HS-5 (cell line): ENCODE data around the gene GPR65.

ENCODE experiments used
- DNase-seq: peaks from one replicate; pipeline ENCODE4 v3.0.0-alpha.2; 2012; ENCODE audit warnings: low read depth

The GPR65 gene

GRCh38 chr14:88005050-88005481 lies at the start of gene GPR65:
Gene GPR65 (plus strand): TSS chr14:88005135. CDS start chr14:88010848, 5,713 bp downstream.
- no peak for DNase-seq

DNA sequence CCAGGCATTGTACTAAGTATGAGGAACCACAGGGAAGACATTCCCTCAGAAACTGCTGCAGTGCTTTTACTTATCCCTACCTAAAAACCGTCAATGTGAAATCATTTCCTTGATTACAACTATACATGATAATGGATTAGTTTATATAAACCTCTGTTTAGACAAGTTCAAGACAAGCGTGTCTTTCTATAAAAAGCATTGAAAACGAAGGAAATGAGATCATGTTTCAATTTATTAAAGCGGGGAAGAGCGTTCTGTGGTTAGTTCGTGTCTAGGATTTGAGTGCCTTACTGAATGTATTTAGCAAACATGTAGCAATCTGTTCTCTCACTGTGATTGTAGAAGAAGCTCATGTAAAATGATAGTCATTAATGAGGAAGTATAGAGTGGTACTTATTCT lies 49.4 kb upstream of the GPR65 start:
- DNase-seq: no peak

DNA sequence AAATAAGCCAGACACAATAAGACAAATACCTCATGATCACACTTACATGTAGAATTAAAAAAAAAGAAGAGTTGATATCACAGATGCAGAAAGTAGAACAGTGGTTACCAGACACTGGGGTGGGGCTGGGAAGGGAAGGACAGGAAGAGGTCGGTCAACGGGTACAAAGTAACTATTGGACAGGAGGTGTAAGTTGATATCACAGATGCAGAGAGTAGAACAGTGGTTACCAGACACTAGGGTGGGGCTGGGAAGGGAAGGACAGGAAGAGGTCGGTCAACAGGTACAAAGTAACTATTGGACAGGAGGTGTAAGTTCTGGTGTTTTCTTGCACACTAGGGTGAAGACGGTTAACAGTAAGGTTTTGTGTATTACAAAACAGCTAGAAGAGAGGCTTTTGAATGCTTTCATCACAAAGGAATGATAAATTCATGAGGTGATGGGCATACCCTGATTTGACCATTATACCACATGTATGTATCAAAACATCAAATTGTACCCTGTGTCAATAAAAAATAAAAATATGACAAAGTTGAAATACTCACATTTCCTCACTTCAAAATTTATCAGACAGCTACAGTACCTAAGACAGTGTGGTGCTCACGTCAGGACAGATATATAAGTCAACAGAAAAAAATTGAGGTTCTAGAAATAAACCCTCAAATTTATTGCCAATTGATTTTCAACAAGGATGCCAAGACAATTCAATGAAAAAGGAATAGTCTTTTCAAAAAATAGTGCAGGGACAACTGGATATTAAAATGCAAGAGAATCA lies 44.7 kb upstream of the GPR65 start:
- no peak for DNase-seq

GRCh38 chr14:87961246-87961645 lies 43.7 kb upstream of the GPR65 start:
- no peak for DNase-seq

DNA sequence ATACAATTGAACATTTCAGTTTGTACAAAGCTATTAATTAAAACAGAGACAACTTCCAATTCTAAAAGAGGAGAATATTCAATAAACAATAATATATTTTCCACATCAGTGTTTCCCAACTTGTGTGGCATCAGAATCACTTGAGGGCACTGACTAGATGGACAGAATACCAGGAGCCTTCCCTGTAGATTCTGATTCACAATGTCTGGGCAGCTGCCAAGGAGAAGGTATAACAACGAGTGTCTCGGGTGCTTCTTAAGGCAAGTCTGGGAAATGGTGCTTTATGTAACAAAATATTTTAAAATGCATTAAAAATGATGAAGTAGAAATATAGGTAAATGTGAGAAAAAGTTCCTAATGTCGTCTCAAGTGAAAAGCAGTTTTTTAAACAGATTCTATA lies 38.1 kb upstream of the GPR65 start:
- DNase-seq: no peak

GRCh38 chr14:87967496-87967895 lies 37.4 kb upstream of the GPR65 start:
- no peak for DNase-seq

DNA sequence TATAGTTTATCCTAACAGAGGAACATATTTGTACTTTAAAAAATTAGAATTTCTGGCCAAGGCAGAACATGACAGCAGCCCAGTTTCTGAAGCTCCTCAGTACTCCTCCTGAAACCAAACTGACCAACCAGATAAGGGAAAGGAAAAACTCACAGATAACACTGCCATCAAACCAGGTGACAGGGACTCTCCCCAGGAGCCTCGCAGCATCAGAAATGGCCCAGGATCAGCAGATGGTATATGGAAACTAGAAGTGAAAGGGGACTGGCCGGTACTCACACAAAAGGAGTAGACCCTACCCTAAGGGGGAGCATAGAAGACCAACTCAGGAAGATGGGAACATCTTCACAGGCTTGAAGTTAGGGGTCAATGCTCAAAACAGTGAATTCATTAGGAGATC lies 33.9 kb upstream of the GPR65 start:
- DNase-seq: no peak

DNA sequence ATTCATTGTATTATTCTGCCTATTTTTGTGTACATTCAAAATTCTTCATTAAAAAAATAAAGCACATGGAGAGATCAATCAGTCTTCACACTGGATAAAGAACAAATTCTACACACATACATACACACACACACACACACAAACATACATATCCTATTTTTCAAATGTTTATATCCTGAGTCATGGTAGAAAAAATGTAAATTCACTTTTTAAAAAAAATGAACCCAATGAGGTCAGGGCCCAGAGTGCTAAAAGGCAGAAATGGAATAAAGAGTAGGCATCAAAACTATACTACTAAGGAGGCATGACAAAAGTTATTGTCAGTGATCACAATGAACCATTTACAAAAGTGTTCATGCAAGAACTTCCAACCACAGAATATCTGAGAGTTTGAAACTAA lies 29.3 kb upstream of the GPR65 start:
- DNase-seq: peak; percentile 16

- DNase-seq: no peak
Measured at GRCh38 chr14:87979689-87980088, 25.2 kb upstream of the GPR65 start.

- no peak for DNase-seq
Measured at GRCh38 chr14:87989221-87989955, 15.5 kb upstream of the GPR65 start.

DNA sequence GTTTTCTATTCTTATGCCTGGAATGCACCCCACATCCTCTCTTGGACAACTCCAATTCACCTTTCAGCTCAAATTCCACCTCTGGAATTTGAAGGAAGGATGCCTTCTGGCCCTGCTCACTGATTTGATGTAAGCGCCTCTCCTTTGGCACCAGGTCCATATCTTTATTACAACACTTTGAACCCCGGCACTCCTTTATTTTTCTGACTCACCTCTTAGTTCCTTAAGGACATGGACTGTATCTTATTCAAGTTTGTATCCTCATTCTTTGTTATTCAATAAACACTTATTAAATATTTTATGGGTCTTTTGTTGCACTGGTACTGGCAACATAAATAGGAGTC lies 15.0 kb upstream of the GPR65 start:
- DNase-seq: no peak

DNA sequence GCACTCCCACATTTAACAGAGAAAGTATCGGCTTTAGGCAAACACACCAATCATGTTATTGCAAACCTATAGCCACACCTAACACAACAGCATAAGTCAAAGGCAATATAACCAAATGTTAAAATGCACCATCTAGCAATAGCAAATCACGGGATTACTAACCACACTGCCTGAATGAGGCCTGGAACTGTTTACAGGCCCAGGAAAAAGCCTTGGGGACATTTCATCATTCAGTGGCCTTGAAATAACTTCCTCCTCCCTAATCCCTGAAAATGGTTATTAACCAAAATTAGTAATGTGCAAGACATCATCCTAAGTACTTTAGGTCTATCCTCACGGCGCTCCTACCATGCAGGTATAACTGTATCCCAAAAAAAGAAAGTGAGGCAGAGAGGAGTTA lies 14.3 kb upstream of the GPR65 start:
- no peak for DNase-seq

- no peak for DNase-seq
Measured at GRCh38 chr14:87992346-87992717, 12.6 kb upstream of the GPR65 start.

DNA sequence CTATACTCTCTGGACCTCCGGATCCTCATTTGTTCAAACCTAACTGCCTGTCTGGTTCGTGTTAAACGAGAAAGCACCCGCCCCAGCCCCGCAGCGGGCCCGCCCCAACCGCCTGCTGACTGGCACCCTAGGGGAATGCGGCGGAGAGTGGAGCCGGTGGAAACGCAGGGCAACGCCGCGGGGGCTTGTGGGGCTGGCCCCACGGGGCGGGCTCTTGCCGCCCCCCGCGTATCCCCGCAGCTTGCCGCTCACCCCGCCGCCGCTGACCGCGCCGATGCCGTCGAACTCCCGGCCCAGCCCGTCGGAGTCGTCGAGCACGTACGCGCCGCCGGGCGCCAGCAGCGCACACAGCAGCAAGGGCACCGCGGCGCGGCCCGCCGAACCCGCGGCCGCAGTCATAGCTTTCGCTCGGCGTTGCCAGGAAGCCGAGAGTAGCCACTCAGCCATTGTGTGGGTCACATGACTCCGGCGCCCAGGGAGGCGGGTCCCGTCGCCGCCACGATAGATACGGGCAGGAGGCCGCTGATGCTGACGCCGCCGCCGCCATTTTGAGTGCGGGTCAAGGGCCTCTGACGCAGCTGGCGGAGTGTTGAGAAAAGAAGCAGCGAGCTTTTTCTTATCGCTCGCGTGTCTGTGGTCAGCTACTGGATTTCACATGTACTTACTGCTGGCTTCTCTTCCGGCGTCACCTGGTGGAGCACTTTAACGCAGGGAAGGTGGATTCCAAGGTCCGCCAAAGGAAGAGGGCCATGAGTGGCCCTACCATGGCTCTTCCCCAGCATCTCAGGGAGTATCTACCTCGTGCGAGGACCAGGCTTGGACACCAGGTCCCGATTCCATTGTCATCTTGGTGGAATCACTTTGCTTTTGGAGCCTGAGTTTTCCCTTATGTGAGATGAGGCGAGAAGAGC lies 12.0 kb upstream of the GPR65 start, which contains the start of gene GALC:
GALC (minus strand) TSS at position 465 of the 911 bp plus-strand sequence; CDS start at position 447, 18 bp downstream.
- DNase-seq: peak; percentile 35

DNA sequence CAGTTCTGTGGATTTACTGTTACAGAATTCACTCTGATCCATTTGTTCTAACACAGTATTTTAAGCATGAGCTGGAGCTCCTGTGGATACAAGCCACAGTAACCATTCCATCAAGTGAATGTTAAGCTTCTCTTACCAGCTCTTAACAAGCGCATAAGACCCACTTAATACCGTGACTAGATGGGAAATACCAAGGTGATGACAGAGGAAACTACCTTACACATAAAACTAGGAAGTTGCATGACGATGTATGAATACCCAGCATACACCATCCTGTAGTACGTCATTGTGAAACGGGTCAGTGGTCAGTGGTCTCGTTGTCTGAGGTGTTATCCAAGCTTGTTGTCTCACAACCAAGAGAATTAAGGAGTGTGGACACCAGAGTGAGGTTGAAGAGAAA lies 10.0 kb upstream of the GPR65 start:
- DNase-seq: no peak

DNA sequence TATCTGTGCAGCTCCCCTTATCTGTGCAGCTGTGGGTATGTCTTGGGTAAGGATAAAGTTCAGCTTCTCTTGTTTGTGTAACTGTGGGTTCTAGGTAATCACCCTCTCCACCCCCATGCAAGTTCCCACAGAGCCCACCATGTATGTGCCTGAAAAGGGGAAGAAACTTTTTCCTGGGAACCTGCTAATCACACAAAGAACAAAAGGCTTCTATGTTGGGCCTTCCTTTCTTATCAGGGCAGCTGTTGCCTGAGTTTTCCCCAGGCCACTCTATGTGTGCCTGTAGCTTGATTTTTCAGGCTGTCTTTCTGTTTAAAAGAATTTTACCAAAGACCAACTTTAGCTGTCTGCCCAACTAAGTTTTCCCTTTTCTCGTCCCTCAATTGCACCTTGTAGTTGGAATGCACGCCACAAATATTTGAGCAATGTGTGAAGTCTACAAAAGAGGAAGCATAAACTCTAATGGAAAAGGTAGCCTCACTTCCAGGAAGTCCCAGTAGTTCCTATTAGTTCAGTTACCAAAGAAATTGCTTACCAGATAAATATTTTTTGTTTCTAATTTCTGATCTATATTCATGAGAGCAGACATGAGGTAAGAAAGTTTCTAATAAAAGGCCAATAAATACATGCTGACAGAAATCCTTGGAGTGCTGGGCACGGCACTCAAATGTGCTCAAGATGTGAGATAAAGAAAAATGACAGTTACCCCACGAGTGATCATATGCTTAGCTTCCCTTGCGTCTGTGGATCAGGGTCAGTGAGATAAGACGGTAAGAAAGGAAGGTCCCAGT lies 9.2 kb upstream of the GPR65 start:
- DNase-seq: no peak

GRCh38 chr14:87996291-87996592 lies 8.7 kb upstream of the GPR65 start:
- DNase-seq: no peak

DNA sequence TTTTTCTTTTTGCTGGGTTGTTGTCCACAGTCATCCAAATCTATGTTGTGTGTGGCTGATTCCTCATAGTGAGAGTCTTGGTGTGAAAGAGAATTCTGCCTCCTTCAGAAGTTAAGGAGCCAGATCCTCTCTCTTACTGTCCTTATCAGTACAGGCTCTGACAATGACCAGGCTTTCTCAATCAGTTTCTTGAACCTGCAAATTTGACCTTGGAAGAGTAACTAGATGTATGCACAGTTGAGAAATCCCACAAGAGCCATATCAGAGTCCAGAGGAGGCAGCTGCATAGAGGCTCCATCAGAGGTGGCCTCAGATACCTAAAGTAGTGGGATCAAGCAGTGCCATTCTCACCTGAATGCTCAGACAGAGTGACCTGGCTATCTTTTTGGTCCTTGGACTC lies 6.5 kb upstream of the GPR65 start:
- no peak for DNase-seq

- no peak for DNase-seq
Measured at GRCh38 chr14:87999277-87999676, 5.7 kb upstream of the GPR65 start.

- DNase-seq: no peak
Measured at GRCh38 chr14:88002421-88003075, 2.4 kb upstream of the GPR65 start.

DNA sequence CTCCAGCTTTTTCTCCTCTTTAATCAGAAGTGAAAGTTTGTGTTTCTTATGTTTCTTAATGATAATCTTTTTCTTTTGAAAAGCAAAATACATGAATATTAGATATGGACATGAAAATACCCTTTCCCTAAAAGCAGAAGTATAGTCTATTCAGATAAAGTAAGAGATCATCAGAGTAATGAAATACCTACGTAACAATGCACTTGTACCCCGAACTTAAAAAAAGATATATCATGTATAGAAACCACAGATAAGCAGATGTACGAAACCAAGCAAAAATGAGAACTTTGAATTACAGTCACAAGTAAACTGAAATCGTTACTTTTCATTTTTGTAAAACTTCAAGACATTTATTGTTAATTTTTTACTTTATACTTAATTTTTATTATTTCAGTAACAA lies 1.5 kb upstream of the GPR65 start:
- DNase-seq: no peak
